ENCODE data around the gene AKAP1. TPM values are rescaled to one million over a fixed set of nuclear protein-coding genes. Genes with fewer than 3 reads are reported as not detected.

AKAP1 gene
- total and polyA plus RNA-seq, 9 of the 15 experiments (the other 6 are each of a cell fraction or from before 2014, with no cell fraction given): 12.9 to 63.8 (median 36.4) TPM

DNA sequence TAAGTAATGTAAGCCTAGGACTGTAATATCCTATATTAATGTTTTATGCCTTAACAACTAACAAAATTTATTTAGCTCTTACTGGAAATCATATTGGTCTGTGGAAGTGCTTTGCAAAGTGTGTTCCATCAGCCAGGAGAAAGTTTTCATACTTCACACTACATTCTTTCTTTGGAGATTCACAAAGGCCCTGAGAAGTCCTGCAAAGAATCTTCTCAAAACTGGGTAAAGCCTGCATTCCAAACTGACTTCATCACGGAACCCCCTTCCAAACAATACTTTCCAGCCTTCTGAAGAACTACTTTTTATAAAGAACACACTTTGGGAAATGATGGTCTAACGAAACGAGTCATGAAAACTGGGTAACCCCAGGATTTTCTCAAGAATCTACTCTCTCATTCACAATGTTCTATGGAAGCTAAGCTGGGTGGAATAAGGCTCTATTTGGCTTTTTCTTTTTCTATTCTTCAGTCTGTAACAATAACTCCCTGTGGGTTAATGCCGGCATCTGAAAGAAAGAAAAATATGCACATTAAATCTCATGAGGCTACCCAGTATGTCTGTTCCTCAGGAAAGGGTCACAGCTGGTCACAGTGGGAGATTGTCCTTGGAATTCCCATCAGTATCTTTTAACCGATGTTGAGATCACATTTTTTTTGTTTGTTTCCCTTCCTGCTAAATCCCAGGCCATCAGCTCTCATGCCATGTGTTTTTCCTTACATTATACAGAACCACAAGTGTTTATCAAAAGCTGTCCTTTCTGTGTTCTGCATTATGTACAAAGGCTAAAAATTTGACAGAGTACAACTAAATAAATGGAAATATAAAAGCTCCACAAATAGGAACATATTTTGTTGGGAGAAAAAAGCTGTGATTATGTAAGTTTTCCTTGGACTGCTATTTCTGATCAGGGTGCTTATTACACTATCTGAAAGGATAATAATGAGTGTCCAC lies 12.8 kb upstream of the AKAP1 start (continued):
- TF ChIP-seq, protein P1, sequence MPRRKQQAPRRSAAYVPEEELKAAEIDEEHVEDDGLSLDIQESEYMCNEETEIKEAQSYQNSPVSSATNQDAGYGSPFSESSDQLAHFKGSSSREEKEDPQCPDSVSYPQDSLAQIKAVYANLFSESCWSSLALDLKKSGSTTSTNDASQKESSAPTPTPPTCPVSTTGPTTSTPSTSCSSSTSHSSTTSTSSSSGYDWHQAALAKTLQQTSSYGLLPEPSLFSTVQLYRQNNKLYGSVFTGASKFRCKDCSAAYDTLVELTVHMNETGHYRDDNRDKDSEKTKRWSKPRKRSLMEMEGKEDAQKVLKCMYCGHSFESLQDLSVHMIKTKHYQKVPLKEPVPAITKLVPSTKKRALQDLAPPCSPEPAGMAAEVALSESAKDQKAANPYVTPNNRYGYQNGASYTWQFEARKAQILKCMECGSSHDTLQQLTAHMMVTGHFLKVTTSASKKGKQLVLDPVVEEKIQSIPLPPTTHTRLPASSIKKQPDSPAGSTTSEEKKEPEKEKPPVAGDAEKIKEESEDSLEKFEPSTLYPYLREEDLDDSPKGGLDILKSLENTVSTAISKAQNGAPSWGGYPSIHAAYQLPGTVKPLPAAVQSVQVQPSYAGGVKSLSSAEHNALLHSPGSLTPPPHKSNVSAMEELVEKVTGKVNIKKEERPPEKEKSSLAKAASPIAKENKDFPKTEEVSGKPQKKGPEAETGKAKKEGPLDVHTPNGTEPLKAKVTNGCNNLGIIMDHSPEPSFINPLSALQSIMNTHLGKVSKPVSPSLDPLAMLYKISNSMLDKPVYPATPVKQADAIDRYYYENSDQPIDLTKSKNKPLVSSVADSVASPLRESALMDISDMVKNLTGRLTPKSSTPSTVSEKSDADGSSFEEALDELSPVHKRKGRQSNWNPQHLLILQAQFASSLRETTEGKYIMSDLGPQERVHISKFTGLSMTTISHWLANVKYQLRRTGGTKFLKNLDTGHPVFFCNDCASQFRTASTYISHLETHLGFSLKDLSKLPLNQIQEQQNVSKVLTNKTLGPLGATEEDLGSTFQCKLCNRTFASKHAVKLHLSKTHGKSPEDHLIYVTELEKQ (CRISPR knock-in tag; IDR thresholded peaks at IDR 0.05): no peak
- TF ChIP-seq SLC30A9 (CRISPR knock-in tag; IDR thresholded peaks at IDR 0.05) (no peak), MCM5 (IDR thresholded peaks at IDR 0.05; ENCODE audit: low read depth) (no peak), CBX8 (IDR thresholded peaks at IDR 0.05; ENCODE audit: borderline replicate concordance, extremely low read depth, low read depth, low read length, poor library complexity, severe bottlenecking) (no peak)

DNA sequence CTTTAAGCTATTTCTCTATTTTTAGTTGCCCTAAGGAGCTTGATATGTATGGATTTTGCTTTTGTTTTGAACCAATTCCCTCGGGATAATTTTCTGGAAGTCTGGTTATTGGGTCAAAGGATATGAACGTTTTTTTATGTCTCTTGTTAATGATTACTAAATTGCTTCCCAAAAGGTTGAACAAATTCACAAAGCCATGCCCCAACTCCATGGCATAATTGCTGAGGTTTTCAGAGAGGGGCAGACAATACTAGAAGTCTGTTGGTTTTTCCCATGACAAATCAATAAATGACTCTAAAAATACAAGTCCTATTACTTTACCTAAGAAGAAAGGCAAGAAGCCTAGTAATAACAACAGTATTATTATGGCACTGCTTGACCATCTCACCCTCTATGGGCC lies 11.4 kb upstream of the AKAP1 start:
- H3K79me2 ChIP-seq (ENCODE audit: control insufficient read depth, insufficient read depth, low read length): no peaks in the 10 kb centered on the region
- H3K9me1 ChIP-seq (ENCODE audit: control insufficient read depth, insufficient read depth, low read length): no peaks in the 10 kb centered on the region
- POLR2A ChIA-PET: interaction anchor here (1.0 to 1.2 kb wide), 2 partner anchors 7 to 19 kb away, joined by 3 to 5 read pairs; no protein-coding TSS in a partner anchor
- TF ChIP-seq STAT5B (CRISPR knock-in tag; IDR thresholded peaks at IDR 0.05): no peak
- TF ChIP-seq, protein P2, sequence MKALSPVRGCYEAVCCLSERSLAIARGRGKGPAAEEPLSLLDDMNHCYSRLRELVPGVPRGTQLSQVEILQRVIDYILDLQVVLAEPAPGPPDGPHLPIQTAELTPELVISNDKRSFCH (CRISPR knock-in tag; IDR thresholded peaks at IDR 0.05): no peak
- TF ChIP-seq, protein P2 (tag; IDR thresholded peaks at IDR 0.05): no peak
- TF ChIP-seq KLF16 (IDR thresholded peaks at IDR 0.05): no peak
- in situ Hi-C loops (cut with MboI) (no loop called here), intact Hi-C loops (cut with micrococcal nuclease) (no loop called here)
- BruUV-seq (replicated peaks): no TSS peak
- no peak for ATAC-seq
- no peak overlapping the region for H3K9ac ChIP-seq (ENCODE audit: insufficient read depth in 1 of 2, low read depth in 2 of 2, low read length in 2 of 2)
- H3K36me3 ChIP-seq (ENCODE audit: control insufficient read depth, insufficient read depth, low read length): no peaks in the 10 kb centered on the region
- CTCF ChIA-PET (ENCODE audit: low intra/inter-chr PET ratio): no interaction called here
- FAIRE-seq: no peak
- no peaks in the 10 kb centered on the region for H3K27me3 ChIP-seq (ENCODE audit: control insufficient read depth in 2 of 2, insufficient read depth in 2 of 2, low read length in 2 of 2)
- no peak overlapping the region for H3K27ac ChIP-seq (ENCODE audit: extremely low read depth, low read depth, low read length)
- DNase-seq (ENCODE audit: extremely low read depth in 1 of 4, low spot score in 3 of 4): no peak
- H3K4me1 ChIP-seq (replicated peaks in 1 of 2; ENCODE audit: control insufficient read depth in 2 of 2, insufficient read depth in 2 of 2, low read length in 2 of 2): peaks cover 0 to 11% of the 10 kb centered on the region in 2 experiments; a peak in 3 of 5 replicates
- H3K4me3 ChIP-seq: no peak overlapping the region
- no peaks in the 10 kb centered on the region for H3K9me3 ChIP-seq (replicated peaks; ENCODE audit: control insufficient read depth, insufficient read depth, low read depth, low read length)
- H4K20me1 ChIP-seq (replicated peaks; ENCODE audit: control insufficient read depth, insufficient read depth, low read length): no peaks in the 10 kb centered on the region
- H3K4me2 ChIP-seq (ENCODE audit: insufficient read depth, low read length): no peak overlapping the region
- 4% methylated on average over 2 of the region's 2 CpGs for WGBS (ENCODE audit: insufficient coverage, low coverage, missing lambda C conversion rate)
- H2AFZ ChIP-seq (ENCODE audit: low read depth, low read length): no peak overlapping the region

Measured in K562 (cell line).